ENCODE results near the gene EXOSC2. TPM values are rescaled to one million over a fixed set of nuclear protein-coding genes. Genes with fewer than 3 reads are reported as not detected.
A peak's percentile ranks its signal among the peaks of the same experiment; 100 is the strongest.

EXOSC2 gene
- total and polyA plus RNA-seq, 2 donors (not counting 1 experiment from before 2014, with no cell fraction given), result 22.0 to 29.6 TPM

GRCh38 chr9:130694205-130694604 is 625 bp downstream of the EXOSC2 start:
- DNase-seq (ENCODE audit: low read depth in 2 of 2), result no peak
- Histone ChIP-seq H3K27ac (ENCODE audit: insufficient read depth, low read length) (peak overlapping the region; percentile 86), H3K36me3 (ENCODE audit: control insufficient read depth, insufficient read depth, low read length) (peaks cover 8% of the 10 kb centered on the region), H4K20me1 (ENCODE audit: control insufficient read depth, extremely low read depth, insufficient read depth, low read length) (no peaks in the 10 kb centered on the region), H3K4me3 (replicated peaks in 1 of 4; ENCODE audit: control extremely low read depth in 1 of 4, insufficient read depth in 1 of 4, low read depth in 3 of 4, low read length in 4 of 4) (peak overlapping the region; percentile 57 to 85 (median 76)), H3K27me3 (ENCODE audit: control insufficient read depth, insufficient read depth, low read length) (no peaks in the 10 kb centered on the region), H3K79me2 (ENCODE audit: control insufficient read depth, insufficient read depth, low read length) (peaks cover 33% of the 10 kb centered on the region), H3K4me1 (ENCODE audit: control insufficient read depth, extremely low read depth, insufficient read depth, low read length) (peaks cover 3% of the 10 kb centered on the region), H2AFZ (ENCODE audit: low read length) (peak overlapping the region; percentile 93), H3K4me2 (ENCODE audit: extremely low read depth, insufficient read depth, low read length) (peak overlapping the region; percentile 87), H3K9me3 (ENCODE audit: control insufficient read depth, insufficient read depth, low read depth, low read length) (no peaks in the 10 kb centered on the region), H3K9ac (ENCODE audit: insufficient read depth, low read length) (peak overlapping the region; percentile 83)
- TF ChIP-seq CTCF (conservative IDR thresholded peaks at IDR 0.05 in 1 of 2, IDR thresholded peaks at IDR 0.05 in 1 of 2; ENCODE audit: low read depth in 1 of 2, low read length in 2 of 2), result no peak
- TF ChIP-seq EZH2 (IDR thresholded peaks at IDR 0.05; ENCODE audit: low read length, missing control alignments), result no peak

DNA sequence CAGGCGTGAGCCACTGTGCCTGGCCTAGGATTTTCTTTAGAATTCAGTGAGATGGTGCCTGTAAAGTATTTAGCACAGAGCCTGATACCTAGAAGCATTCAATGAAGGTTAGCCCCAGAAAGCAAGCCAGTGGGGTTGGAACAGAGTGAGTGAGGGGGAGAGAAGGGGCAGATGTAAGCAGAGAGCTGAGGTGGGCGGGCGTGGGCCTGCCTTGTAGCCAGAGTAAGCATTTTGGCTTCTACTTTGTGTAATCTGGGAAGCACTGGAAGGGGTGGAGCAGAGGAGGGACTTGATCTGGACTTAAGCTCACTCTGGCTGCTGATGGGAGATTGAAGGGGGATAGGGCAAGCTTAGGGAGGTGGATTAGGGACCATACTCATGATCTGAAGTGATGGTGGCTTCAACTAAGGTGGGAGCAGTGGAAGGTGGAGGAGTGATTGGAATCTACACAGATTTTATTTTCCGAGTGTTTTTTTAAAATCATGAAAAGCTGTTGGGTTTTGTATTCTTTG is 2.6 kb downstream of the EXOSC2 start:
- Histone ChIP-seq H3K9me3 (ENCODE audit: control insufficient read depth, insufficient read depth, low read depth, low read length) (no peaks in the 10 kb centered on the region), H2AFZ (ENCODE audit: low read length) (no peak overlapping the region), H4K20me1 (ENCODE audit: control insufficient read depth, extremely low read depth, insufficient read depth, low read length) (no peaks in the 10 kb centered on the region), H3K79me2 (ENCODE audit: control insufficient read depth, insufficient read depth, low read length) (peaks cover 33% of the 10 kb centered on the region), H3K4me3 (replicated peaks in 1 of 4; ENCODE audit: control extremely low read depth in 1 of 4, insufficient read depth in 1 of 4, low read depth in 3 of 4, low read length in 4 of 4) (no peak overlapping the region), H3K4me2 (ENCODE audit: extremely low read depth, insufficient read depth, low read length) (no peak overlapping the region), H3K36me3 (ENCODE audit: control insufficient read depth, insufficient read depth, low read length) (peaks cover 11% of the 10 kb centered on the region), H3K9ac (ENCODE audit: insufficient read depth, low read length) (no peak overlapping the region), H3K27me3 (ENCODE audit: control insufficient read depth, insufficient read depth, low read length) (no peaks in the 10 kb centered on the region), H3K4me1 (ENCODE audit: control insufficient read depth, extremely low read depth, insufficient read depth, low read length) (peaks cover 4% of the 10 kb centered on the region), H3K27ac (ENCODE audit: insufficient read depth, low read length) (no peak overlapping the region)
- DNase-seq (ENCODE audit: low read depth in 2 of 2), result no peak
- no peak for TF ChIP-seq CTCF (conservative IDR thresholded peaks at IDR 0.05 in 1 of 2, IDR thresholded peaks at IDR 0.05 in 1 of 2; ENCODE audit: low read depth in 1 of 2, low read length in 2 of 2)
- TF ChIP-seq EZH2 (IDR thresholded peaks at IDR 0.05; ENCODE audit: low read length, missing control alignments), result no peak

DNA sequence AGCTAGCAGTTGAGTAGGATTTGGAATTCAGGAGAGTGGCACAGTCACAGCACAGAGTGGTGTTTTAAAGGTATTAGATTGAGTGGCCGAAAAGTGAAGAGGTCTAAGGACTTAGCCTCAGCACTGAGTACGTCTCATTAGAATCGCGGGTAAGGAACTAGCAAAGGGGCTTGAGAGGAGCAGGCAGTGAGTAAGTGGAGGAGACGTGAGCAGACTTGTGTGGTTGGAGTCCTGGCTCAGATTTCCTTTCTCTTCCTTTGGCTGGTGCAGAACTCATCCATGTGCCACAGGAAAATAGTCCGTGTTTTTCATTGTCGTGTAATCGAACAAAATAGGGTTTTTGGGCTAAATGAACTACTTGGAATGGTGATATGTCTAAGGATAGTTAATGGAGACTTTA is 3.4 kb downstream of the EXOSC2 start:
- Histone ChIP-seq H3K27ac (ENCODE audit: insufficient read depth, low read length) (no peak overlapping the region), H3K9me3 (ENCODE audit: control insufficient read depth, insufficient read depth, low read depth, low read length) (no peaks in the 10 kb centered on the region), H3K4me2 (ENCODE audit: extremely low read depth, insufficient read depth, low read length) (no peak overlapping the region), H4K20me1 (ENCODE audit: control insufficient read depth, extremely low read depth, insufficient read depth, low read length) (no peaks in the 10 kb centered on the region), H3K4me1 (ENCODE audit: control insufficient read depth, extremely low read depth, insufficient read depth, low read length) (peaks cover 8% of the 10 kb centered on the region), H3K36me3 (ENCODE audit: control insufficient read depth, insufficient read depth, low read length) (peaks cover 14% of the 10 kb centered on the region), H3K9ac (ENCODE audit: insufficient read depth, low read length) (no peak overlapping the region), H3K4me3 (replicated peaks in 1 of 4; ENCODE audit: control extremely low read depth in 1 of 4, insufficient read depth in 1 of 4, low read depth in 3 of 4, low read length in 4 of 4) (no peak overlapping the region), H3K79me2 (ENCODE audit: control insufficient read depth, insufficient read depth, low read length) (peaks cover 37% of the 10 kb centered on the region), H2AFZ (ENCODE audit: low read length) (no peak overlapping the region), H3K27me3 (ENCODE audit: control insufficient read depth, insufficient read depth, low read length) (no peaks in the 10 kb centered on the region)
- DNase-seq (ENCODE audit: low read depth in 2 of 2), result no peak
- TF ChIP-seq EZH2 (IDR thresholded peaks at IDR 0.05; ENCODE audit: low read length, missing control alignments) (no peak), CTCF (conservative IDR thresholded peaks at IDR 0.05 in 1 of 2, IDR thresholded peaks at IDR 0.05 in 1 of 2; ENCODE audit: low read depth in 1 of 2, low read length in 2 of 2) (no peak)
